Measurements from ENCODE around the gene SCMH1.

DNA sequence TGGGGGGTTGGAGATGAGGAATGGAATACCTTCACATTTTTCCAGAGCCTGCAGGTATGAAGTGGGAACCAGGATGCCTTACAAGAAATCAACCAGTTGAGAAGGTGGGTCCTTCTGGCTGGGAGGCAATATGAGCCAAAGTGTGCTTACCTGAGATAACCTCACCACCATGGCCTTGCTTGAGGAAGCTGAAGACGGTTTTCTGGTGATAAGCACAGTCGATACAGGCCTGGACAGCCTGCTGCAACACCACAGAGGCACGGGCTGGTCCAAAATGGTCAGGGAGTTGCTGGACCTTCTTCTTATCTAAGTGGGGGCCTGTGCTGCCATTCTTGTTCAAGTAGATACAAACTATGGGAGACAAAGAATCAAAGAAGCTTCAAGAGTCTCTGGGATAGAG lies 193.6 kb downstream of the SCMH1 start:
- TF ChIP-seq POLR2A (IDR thresholded peaks at IDR 0.05): no peak
- TF ChIP-seq, protein P1, sequence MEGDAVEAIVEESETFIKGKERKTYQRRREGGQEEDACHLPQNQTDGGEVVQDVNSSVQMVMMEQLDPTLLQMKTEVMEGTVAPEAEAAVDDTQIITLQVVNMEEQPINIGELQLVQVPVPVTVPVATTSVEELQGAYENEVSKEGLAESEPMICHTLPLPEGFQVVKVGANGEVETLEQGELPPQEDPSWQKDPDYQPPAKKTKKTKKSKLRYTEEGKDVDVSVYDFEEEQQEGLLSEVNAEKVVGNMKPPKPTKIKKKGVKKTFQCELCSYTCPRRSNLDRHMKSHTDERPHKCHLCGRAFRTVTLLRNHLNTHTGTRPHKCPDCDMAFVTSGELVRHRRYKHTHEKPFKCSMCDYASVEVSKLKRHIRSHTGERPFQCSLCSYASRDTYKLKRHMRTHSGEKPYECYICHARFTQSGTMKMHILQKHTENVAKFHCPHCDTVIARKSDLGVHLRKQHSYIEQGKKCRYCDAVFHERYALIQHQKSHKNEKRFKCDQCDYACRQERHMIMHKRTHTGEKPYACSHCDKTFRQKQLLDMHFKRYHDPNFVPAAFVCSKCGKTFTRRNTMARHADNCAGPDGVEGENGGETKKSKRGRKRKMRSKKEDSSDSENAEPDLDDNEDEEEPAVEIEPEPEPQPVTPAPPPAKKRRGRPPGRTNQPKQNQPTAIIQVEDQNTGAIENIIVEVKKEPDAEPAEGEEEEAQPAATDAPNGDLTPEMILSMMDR (IDR thresholded peaks at IDR 0.05): no peak
- no peak for TF ChIP-seq EP300 (IDR thresholded peaks at IDR 0.05)

Data from tibial nerve (tissue), 4 donors.